RPMI7951 (cell line): Measurements from ENCODE around the gene HERC2. TPM values are rescaled to one million over a fixed set of nuclear protein-coding genes. Genes with fewer than 3 reads are reported as not detected.
"Not testable (repeated sequence)": the region's sequence is repeated elsewhere in the genome, so short reads cannot be mapped to it uniquely, and the experiment has no call there.

Experiments
- DNase-seq: peaks from one replicate; pipeline ENCODE4 v3.0.0-alpha.2; 2012; ENCODE audit warnings: low read depth
- total RNA-seq: library from RNA; depleted of rRNA; stranded (reverse); fragments of >200 nt; shearing (Covaris generic); gene quantifications from 2 replicates; pipeline ENCODE4 v1.2.3, GENCODE V29; 2014

HERC2 gene
- total RNA-seq, 1 experiment from 2014 or later, result 28.7 TPM

DNA sequence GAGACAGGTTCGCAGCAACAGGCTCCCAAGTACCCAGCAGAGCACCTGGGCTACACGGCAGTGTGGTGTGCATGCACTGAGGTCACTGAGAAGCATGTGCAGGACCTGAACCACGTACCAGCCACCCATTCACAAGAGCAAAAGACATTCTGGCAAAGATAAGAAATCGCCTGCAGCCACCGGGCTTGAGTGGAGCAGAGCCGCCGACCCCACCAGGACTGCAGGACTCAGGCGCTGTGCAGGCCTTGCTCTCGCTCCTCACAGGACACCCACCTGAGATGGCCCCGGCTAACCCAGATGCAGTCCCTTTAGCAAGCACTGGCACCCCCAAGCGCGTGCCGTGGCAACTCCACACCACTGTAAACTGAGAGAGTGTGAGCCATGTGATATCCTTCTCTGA lies 190.6 kb downstream of the HERC2 start:
- no peak for DNase-seq

- no peak for DNase-seq
Measured at GRCh38 chr15:28130651-28131050, 191.3 kb downstream of the HERC2 start.

DNA sequence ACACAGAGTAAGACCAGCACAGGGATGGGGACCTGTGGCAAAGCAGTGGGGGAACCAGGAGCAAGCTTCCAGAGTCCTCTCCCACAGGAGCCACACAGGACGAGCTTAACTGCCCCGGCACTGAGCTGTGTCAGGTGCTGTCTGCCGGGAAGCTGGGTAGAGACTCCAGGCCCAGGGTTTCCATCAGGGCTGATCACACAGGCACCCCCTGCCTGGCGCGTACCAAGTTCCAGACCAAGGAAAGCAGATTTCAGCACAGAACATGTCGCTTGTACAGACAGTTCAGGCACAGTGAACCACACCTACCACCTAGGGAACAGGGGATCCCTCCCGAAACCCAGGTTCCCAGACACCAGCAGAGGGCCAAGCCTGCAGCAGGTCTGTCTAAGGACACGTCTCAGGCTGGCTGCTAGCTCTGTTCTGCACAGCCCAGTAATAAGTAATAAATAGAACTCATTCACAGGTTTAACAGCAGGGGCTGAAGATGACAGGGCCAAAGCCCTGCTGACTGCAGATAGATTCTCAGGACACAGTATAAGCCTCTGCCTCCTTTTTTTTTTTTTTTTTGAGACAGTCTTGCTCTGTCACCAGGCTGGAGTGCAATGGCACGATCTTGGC lies 192.6 kb downstream of the HERC2 start:
- DNase-seq, result no peak

- no peak for DNase-seq
Measured at GRCh38 chr15:28128031-28128430, 193.9 kb downstream of the HERC2 start.

DNA sequence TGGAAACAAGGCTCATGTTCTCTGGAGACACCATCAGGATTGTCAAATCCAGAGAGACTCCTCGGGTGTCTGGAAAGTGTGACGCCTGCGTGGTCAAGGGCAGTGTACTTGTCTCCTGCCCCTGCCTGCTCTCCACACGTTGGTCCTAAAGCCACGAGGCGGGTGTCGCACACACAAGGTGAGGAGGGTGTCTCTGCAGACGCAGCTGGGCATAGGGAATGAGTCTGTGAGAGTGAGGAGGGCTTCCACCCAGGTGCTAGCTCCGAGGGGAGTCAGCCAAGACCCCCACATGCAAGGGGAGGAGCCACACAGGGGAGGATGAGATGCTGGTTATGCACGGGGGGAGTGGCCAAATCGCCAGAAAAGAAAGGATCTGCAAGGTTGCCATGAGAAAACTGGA lies 194.9 kb downstream of the HERC2 start:
- DNase-seq, result no peak

DNA sequence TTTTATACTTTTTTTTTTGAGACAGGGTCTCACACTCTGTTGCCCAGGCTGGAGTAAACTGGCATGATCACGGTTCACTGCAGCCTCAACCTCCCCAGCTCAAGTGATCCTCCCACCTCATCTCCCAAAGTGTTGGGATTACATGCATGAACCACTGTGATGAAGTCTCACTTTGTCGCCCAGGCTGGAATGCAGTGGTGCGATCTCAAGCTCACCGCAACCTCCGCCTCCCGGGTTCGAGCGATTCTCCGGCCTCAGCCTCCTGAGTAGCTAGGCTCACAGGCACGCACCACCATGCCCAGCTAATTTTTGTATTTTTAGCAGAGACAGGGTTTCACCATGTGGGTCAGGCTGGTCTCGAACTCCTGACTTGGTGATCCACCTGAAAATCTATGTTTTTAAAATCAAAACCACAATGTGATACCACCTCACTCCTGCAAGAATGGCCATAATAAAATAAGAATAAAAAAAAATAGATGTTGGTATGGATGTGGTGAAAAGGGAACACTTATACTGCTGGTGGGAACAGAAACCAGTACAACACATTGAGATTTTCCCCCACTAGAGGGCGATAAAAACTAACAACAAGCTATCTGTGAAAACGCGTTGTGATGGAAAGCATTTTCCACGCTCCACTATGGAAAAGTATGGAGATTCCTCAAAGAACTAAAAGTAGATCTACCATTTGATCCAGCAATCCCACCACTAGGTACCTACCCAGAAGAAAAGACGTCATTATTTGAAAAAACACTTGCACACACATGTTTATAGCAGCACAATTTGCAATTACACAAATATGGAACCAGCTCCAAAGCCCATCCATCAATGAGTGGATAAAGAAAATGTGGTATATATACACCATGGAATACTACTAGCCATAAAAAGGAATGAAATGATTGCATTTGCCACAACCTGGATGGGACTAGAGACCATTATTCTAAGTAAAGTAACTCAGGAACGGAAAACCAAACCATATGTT lies 196.0 kb downstream of the HERC2 start:
- peak; percentile 57 for DNase-seq

GRCh38 chr15:28124841-28125240 lies 197.1 kb downstream of the HERC2 start:
- DNase-seq, result no peak

- DNase-seq, result peak; percentile 57
Measured at GRCh38 chr15:28123408-28124023, 198.5 kb downstream of the HERC2 start.

GRCh38 chr15:28122038-28122949 lies 199.7 kb downstream of the HERC2 start:
- no peak for DNase-seq

- not testable (repeated sequence) for DNase-seq
Measured at GRCh38 chr15:28121577-28121976, 200.4 kb downstream of the HERC2 start.

DNA sequence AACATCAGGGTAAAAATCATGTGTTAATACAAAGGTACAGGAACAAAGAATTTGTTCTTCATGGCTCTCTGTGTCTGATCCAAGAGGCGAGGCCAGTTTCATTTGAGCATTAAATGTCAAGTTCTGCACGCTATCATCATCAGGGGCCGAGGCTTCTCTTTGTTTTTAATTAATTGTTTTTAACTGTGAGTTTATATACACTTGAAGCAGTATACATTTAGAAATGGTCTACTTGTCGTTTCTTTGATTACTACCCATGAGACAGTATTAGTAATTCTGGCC lies 201.7 kb downstream of the HERC2 start:
- no peak for DNase-seq

DNA sequence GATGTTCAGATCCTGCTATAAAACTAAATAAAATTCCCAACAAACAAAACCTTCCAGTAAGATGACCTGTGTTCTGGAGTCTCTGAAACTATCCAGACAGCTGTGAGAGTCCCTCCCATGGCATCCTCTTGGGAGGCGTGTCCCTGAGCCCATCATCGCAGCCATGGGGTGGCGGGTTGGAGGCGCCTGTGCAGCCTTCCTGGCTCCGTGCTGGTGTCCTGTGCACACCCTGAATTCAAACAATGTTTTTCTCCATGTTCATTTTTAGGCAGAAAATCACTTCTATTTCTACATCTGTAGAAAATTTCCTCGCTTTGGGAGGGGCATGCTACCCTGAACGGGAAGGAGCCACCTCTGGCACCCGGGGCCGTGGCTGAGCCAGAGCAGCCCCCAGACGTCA lies 203.4 kb downstream of the HERC2 start:
- DNase-seq, result no peak

- no peak for DNase-seq
Measured at GRCh38 chr15:28118083-28118482, 203.9 kb downstream of the HERC2 start.

- no peak for DNase-seq
Measured at GRCh38 chr15:28117432-28117990, 204.5 kb downstream of the HERC2 start.

DNA sequence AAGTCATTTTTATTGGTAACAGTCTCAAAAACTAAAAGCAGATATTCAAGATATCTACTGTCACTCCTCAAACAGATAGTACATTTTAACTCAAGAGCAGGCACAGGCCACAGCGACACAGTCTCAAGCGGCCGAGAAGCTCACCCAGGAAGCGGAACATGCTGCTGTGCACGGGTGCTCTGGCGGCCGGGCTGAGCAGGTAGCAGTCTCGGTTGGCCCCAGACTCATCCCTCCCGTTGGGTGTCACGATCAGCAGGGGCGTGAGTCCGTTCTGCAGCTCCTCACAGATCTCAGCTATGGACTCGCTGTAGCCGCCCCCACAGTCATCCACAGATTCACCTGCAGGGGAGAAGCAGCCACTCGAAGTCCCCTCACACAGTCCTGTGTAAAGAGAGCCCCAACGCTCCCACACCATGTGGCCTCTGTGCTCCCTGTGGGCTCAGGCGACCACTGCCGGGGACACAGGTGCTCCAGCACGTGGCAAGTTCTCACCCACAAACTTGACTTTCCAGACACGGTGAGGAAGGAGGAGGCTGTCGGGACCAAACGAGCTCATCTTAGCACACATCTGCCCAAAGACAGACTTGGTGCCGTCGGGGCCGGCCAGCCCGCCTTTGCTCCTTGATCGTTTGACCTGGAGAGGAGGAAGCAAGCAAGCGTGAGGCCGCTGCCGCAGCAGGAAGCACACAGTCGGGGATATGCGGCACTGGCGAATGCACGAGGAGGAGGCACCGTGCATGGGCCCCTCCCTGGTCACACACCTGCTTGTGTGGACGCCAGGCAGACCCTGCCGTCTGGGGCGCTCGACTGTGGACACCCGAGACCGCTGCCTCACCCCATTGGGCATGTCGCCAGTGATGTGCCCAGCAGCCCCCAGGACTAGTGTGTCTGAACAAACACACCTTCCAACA lies 205.2 kb downstream of the HERC2 start:
- DNase-seq, result no peak

DNA sequence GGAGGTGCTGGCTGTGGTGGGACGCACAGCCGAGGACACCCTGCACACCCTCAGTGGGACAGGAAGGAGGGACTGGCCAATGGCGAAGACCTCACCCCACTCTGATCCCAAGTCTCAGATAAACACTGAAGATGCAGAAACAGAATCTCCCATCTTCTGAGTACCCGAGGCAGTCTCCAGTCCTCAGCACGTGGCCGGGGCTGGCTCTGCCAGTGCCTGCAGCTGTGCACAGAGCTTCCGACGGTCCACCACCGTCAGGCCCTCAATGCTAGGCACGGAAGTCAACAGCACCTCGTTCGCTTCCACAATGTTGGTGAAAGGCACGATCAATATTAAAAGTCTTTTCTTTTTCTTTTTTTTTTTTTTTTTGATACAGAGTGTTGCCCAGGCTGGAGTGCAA lies 206.1 kb downstream of the HERC2 start:
- DNase-seq, result no peak

DNA sequence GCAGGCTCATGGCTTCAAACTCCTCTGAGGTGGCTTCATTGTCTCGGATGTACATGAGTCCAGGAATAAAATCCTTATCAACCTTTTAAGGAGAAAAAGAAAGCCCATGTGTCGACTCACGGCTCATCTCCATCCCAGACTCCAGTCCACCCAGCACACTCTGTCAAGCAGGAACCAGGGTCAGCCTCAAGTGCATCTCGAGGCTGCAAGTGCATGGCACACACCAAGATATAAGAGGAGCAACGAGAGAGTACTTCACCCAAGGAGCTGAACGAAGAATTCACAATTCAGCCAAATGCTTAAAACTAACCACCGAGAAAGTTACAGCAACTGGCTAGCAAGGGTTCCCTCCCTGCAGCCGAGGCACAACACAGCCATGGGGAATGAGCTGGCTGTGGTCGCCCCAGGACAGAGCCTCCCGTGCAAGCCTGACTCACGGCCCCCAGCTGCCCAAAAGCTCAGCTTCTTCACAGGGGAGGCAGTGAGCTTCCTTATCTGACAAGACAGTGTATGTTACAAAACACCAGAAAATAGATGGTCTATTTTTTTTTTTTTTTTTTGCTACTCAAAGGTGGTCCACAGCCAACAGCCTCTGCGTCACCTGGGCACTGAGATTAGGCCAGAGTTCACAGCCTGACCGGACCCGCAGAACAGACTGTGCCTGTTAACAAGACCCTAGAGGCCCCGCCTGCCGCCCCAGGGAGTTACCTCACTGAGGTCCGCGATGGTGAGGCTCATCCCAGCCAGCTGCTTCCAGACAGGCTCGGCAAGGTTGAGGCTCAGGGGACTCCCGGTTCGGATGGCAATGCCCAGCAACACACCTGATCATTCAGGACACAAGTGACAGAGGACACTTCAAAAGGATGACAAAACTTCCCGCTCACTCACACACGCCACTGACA lies 207.0 kb downstream of the HERC2 start:
- DNase-seq, result peak; percentile 65

GRCh38 chr15:28114114-28114455 lies 207.9 kb downstream of the HERC2 start:
- DNase-seq, result no peak

DNA sequence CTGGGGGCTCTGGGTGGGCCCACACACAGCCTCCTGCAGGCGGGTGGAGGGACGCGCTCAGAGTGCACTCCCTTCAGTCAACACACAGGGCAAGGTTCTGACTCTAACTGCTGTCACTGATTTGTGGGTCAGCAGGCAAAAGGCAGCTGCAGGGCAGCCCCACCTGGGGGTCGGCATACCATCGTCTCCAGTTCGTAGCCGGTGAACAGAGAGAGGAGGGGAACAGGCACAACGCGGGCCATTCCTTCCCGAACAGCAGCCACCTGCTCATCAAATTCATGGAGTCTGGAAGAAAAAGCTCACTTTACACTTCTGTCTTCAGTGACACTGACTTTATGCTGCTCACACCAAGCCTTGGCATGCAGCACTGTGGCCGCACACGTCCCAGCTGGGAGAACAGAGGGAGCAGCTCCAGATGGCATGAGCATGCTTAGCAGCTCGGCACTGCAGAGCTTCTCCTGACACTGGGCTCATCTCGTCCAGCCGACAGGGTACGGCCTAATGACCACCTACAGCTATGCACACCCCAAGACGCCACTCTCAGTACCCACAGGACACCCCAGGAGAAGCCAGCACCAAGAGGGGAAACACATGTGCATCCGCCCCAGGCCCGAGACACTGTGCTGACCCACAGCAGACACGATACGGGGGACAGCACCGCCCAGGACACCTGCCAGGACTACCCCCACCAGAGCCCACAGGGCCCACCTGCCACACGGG lies 208.4 kb downstream of the HERC2 start:
- no peak for DNase-seq
